Esophagus (tissue), 2 donors: Measurements from ENCODE around the gene PAX7. TPM values are rescaled to one million over a fixed set of nuclear protein-coding genes. Genes with fewer than 3 reads are reported as not detected.

Experiments
- H3K27ac ChIP-seq, 2 donors: one replicate each; pipeline ENCODE4 v1.5.1; 2013; ENCODE audit warnings: low read depth in 2 of 2, mild to moderate bottlenecking in 2 of 2, inconsistent platforms in 1 of 2, low read length in 1 of 2, moderate library complexity in 1 of 2
- H3K27me3 ChIP-seq, 2 donors: one replicate each; pipeline ENCODE4 v1.6.1; 2013; ENCODE audit warnings: low read length in 2 of 2, control low read depth in 1 of 2, mild to moderate bottlenecking in 1 of 2; ENCODE audit not compliant: insufficient read depth in 2 of 2, control insufficient read depth in 1 of 2
- H3K36me3 ChIP-seq, 2 donors: one replicate each; pipeline ENCODE4 v1.6.1; 2013; ENCODE audit warnings: low read length in 1 of 2; ENCODE audit not compliant: control insufficient read depth in 2 of 2, insufficient read depth in 2 of 2
- H3K4me1 ChIP-seq, 2 donors: one replicate each; pipeline ENCODE4 v1.6.1; 2013; ENCODE audit warnings: low read length in 1 of 2; ENCODE audit not compliant: control insufficient read depth in 2 of 2, insufficient read depth in 2 of 2
- H3K4me3 ChIP-seq, 2 donors: one replicate each; pipeline ENCODE4 v1.5.1; 2013; ENCODE audit warnings: low read length in 2 of 2, mild to moderate bottlenecking in 2 of 2, low read depth in 1 of 2, moderate library complexity in 1 of 2
- H3K9me3 ChIP-seq, 2 donors: one replicate each; pipeline ENCODE4 v1.6.1; 2013; ENCODE audit warnings: mild to moderate bottlenecking in 2 of 2, low read depth in 1 of 2, low read length in 1 of 2, moderate library complexity in 1 of 2; ENCODE audit not compliant: control insufficient read depth in 2 of 2, insufficient read depth in 1 of 2
- WGBS, 2 donors: extraction: QIAGEN DNeasy Blood & Tissue Kit; methylation state at CpG; one replicate each; pipeline ENCODE4 v1.1.7; 2013; 5-methylcytosine and 5-hydroxymethylcytosine counted together
- polyA plus RNA-seq, 2 donors: library from polyadenylated mRNA; stranded (reverse); fragments of 200-250 nt; gene quantifications; one replicate each; pipeline ENCODE4 v1.2.3, GENCODE V29; 2013
- donor health status: healthy with polysubstance abuse.
- donor health status: Bipolar disorder and iron deficiency.

The PAX7 gene
- polyA plus RNA-seq, 2 donors = not detected

DNA sequence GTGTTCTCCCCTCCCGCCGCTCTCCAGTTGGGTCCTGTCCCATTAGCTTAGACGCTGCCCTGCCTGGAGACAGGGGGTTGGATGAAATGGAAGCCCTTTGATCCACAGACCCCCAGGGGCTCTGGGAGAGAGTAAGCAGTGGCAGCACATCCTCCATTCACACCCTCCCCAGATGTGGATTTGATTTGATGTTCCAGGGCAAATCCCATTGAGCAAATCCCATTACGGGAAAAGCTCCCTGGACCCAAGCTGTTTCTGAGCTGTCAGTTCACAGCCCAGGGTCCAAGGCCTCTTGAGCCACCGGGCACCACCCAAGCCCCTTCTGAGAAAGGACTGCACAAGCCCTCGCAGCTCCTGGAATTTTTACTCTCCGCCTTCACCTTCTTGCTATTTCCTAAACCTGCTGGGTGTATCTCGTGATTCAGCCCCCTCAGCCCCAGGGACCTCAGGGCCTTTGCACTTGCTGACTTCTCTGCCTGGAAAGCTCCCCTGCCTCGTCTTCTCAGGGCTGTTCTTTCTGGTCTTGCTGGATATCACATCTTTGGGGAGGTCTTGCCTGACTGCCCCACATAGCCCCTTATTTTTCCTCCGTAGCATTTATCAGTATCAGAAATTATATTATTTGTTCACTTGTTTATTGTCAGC lies 101.1 kb downstream of the PAX7 start:
- no peaks in the 10 kb centered on the region for H3K36me3 ChIP-seq
- H3K4me3 ChIP-seq = no peak overlapping the region
- no peaks in the 10 kb centered on the region for H3K4me1 ChIP-seq
- H3K27ac ChIP-seq = no peak overlapping the region
- 72% methylated on average over 10 of the region's 10 CpGs for WGBS, 2 donors
- peaks cover 0 to 4% of the 10 kb centered on the region in 2 donors for H3K27me3 ChIP-seq
- no peaks in the 10 kb centered on the region for H3K9me3 ChIP-seq

DNA sequence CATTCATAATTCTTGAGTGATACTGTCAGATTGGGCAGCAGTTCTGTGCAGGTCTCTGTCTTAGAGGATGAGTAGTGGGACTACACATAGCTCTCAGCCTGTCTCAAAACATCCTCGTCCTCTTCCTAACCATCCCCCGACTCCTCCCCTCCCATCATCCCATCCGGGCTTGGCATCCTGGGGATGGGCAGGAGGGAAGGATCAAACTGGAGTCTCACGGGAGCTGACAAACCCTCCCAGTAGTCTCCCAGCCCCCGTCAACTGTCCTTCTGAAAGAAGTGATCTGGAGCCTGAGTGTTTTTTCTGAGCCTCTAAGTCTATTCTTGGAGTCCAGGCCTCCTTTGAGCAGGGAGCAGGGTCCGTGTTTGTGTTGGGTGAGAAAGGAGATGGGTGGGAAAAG lies 102.0 kb downstream of the PAX7 start:
- 31 to 32% methylated on average over 6 of the region's 6 CpGs for WGBS, 2 donors
- Histone ChIP-seq H3K9me3 (no peaks in the 10 kb centered on the region), H3K27me3 (peaks cover 0 to 4% of the 10 kb centered on the region in 2 donors), H3K36me3 (no peaks in the 10 kb centered on the region), H3K4me3 (no peak overlapping the region), H3K4me1 (no peaks in the 10 kb centered on the region), H3K27ac (no peak overlapping the region)

DNA sequence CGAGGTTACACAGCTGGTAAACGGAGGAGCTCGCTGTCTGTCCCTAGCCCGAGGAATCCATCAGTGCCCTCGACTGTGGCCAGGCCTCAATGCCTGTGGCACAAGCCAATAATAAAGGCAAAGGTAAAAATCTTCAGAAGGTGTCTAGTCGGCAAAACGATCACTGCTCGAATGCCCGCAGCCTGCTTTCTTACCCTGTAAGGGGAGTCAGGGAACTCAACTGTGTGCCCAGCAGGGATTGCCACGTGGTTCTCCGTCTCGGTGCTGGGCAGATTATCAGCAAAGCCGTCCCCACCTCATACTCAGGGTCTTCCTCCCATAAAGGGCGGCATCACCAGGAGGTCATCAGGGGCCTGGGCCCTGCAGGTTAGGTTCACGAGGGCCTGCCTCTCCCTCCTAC lies 103.4 kb downstream of the PAX7 start:
- H3K9me3 ChIP-seq = no peaks in the 10 kb centered on the region
- 67 to 76% methylated on average over 15 of the region's 15 CpGs for WGBS, 2 donors
- peaks cover 0 to 4% of the 10 kb centered on the region in 2 donors for H3K27me3 ChIP-seq
- H3K36me3 ChIP-seq = no peaks in the 10 kb centered on the region
- H3K27ac ChIP-seq = no peak overlapping the region
- no peaks in the 10 kb centered on the region for H3K4me1 ChIP-seq
- H3K4me3 ChIP-seq = no peak overlapping the region

DNA sequence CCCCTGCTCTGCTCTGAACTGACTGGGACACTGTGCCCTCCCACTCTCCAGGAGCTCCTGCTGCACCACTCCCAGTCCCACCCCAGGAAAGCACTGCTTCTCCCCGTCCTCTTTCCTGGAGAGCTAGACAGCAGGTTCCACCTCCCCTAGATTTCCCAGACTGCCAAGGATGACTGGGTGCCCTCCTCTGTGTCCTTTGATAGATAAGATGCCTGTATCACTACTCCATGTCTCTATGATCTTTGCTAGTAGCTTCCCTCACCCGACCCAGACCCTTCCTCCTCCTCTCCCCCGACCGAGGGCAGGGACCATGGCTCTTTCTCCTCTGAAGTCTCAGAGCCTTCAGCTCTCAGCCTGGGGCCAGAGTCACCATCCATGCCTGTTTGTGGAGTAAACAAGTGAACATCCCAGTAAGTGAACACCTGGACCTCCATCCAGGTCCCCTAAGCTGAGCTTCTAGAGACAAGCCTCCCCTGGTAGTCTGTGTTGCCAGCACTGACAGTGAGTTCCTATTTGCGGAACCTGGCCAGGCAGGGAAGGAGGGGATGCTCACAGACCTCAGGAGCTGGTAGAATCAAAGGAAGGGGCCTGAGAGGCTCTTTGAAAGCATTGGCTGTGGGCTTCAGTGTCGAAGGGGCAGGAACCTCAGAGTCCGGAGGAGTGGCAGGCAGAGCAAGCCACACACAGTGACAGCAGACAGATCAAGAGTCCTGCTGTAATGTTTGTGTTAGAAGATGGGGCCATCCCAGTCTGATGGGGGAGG lies 104.0 kb downstream of the PAX7 start:
- no peak overlapping the region for H3K27ac ChIP-seq
- H3K4me3 ChIP-seq = no peak overlapping the region
- 56 to 64% methylated on average over 7 of the region's 7 CpGs for WGBS, 2 donors
- H3K36me3 ChIP-seq = no peaks in the 10 kb centered on the region
- peaks cover 0 to 4% of the 10 kb centered on the region in 2 donors for H3K27me3 ChIP-seq
- no peaks in the 10 kb centered on the region for H3K4me1 ChIP-seq
- no peaks in the 10 kb centered on the region for H3K9me3 ChIP-seq

DNA sequence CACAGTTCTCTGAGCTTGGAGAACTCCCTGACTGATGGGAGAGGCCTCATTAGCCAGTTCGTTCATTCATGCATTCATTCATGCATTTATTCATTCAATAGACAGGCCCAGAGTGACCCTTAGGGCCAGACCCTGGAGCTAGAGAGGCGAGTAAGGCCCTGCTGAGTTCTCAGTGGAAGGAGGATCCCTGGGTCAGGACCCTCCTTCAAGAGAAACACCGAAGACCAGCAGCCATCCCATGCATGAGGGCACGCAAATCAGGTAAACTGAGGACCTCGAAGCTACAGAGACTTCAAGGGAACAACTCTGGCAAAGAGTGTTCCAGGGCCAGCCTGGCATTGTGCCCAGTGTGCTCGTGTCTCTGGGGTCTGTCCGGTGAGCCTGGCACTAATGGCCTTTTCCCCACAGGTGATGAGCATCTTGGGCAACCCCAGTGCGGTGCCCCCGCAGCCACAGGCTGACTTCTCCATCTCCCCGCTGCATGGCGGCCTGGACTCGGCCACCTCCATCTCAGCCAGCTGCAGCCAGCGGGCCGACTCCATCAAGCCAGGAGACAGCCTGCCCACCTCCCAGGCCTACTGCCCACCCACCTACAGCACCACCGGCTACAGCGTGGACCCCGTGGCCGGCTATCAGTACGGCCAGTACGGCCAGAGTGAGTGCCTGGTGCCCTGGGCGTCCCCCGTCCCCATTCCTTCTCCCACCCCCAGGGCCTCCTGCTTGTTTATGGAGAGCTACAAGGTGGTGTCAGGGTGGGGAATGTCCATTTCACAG lies 104.8 kb downstream of the PAX7 start:
- Histone ChIP-seq H3K36me3 (no peaks in the 10 kb centered on the region), H3K27me3 (peaks cover 0 to 4% of the 10 kb centered on the region in 2 donors), H3K27ac (no peak overlapping the region), H3K9me3 (no peaks in the 10 kb centered on the region), H3K4me1 (no peaks in the 10 kb centered on the region), H3K4me3 (no peak overlapping the region)
- WGBS, 2 donors = 83 to 85% methylated on average over 22 of the region's 22 CpGs

DNA sequence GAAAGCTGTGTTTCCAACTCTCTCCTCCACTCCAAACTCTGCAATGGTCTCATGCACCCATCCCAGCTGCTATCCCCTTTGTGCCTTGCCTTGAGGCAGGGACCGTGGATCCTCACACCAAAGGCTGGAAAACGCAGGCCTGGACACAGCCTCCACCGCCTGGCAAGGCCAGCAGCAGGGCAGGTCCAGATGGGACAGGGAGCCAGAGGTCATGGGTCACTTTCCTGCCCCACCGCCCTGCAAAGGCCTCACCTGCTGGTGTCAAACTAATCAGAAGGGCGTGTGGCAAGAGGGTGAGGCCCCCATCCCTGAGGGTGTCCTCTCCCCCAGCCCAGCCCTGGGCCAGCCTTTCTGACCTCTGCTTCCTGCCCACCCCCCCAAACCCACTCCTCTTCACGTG lies 106.3 kb downstream of the PAX7 start:
- Histone ChIP-seq H3K9me3 (no peaks in the 10 kb centered on the region), H3K27me3 (peaks cover 0 to 4% of the 10 kb centered on the region in 2 donors), H3K4me3 (no peak overlapping the region), H3K27ac (no peak overlapping the region), H3K36me3 (no peaks in the 10 kb centered on the region), H3K4me1 (no peaks in the 10 kb centered on the region)
- 61 to 67% methylated on average over 6 of the region's 6 CpGs for WGBS, 2 donors

DNA sequence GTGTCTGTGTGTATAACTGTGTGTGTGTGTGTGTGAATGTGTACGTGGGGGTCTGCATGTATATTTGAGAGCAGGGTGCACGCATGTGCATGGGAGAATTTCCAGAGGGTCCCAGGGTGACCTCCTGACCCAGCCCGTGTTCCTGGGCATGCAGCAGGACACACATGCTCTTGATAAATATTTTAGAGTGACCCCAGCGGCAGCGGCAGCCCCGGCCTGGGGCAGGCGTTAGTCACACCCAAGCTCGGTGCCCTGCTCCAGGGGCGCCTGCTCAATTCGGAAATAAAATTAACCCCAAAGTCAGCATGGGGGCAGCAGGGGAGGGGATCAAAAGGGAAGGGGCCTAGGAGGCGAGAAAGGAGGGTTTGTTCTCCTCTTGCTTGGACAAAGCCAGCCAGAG lies 107.5 kb downstream of the PAX7 start:
- Histone ChIP-seq H3K27me3 (peaks cover 0 to 4% of the 10 kb centered on the region in 2 donors), H3K4me3 (no peak overlapping the region), H3K27ac (no peak overlapping the region), H3K36me3 (no peaks in the 10 kb centered on the region), H3K9me3 (no peaks in the 10 kb centered on the region), H3K4me1 (no peaks in the 10 kb centered on the region)
- WGBS, 2 donors = 49 to 51% methylated on average over 11 of the region's 11 CpGs

DNA sequence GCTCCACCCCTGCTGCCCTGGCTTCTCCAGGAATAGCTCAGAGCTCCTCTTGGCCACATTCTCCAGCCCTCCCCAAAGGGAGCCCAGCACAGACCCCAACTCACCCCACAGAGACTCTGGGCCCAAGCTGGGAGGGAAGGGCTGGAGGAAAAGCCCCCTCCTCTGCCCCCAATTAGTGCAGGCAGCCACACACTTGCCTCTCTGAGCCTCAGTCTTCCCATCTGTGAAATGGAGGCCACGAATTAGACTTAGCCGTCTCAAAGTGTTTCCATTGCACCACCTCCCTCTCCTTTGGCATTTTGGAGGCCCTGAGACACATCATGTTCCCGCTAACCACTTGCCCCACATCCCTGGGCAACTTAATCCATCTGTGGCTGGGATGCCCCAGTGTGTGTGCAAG lies 108.0 kb downstream of the PAX7 start:
- no peak overlapping the region for H3K27ac ChIP-seq
- no peaks in the 10 kb centered on the region for H3K36me3 ChIP-seq
- no peak overlapping the region for H3K4me3 ChIP-seq
- peaks cover 0 to 4% of the 10 kb centered on the region in 2 donors for H3K27me3 ChIP-seq
- WGBS, 2 donors = 80 to 82% methylated on average over 3 of the region's 3 CpGs
- H3K9me3 ChIP-seq = no peaks in the 10 kb centered on the region
- H3K4me1 ChIP-seq = no peaks in the 10 kb centered on the region

DNA sequence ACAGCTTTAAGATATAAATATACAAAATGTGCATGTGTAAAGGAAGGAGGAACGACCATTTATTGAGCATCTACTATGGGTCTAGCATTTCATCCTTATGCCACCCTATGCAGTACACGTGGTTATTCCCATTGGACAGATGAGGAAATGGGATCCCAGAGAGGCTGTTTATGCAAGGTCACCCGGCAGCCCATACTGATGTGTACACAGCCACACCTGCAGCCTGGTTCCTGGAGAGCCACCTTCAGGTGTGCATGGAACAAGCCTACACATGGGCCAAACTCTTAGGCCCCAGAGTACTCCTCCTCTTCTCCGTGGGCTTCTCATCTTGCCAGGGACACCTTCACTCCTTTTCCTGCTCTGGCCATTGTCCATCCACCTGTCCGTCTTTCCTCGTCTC lies 108.8 kb downstream of the PAX7 start:
- no peaks in the 10 kb centered on the region for H3K4me1 ChIP-seq
- H3K27me3 ChIP-seq = peaks cover 0 to 4% of the 10 kb centered on the region in 2 donors
- no peaks in the 10 kb centered on the region for H3K36me3 ChIP-seq
- no peaks in the 10 kb centered on the region for H3K9me3 ChIP-seq
- no peak overlapping the region for H3K27ac ChIP-seq
- WGBS, 2 donors = 55 to 66% methylated on average over 6 of the region's 6 CpGs
- no peak overlapping the region for H3K4me3 ChIP-seq
